Measurements from ENCODE around the gene ATG16L1.

DNA sequence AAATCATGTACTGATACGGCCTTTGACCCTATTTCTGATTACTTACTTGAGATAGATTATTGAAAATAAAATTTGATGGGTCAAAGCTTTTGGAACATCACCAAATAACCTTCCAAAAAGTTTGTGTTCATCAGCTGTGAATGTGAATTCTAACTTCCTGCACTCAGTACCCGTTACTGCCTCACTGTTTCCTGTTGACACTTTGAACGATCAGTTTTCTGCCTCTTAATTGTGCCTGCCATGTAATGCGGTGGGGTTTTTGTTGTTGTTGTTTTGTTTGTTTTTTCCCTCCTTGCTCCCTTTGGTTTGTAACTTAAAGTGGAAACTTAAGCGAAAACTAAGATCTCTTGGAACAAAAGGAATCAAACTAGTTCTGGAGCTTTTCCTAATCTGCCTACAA is 18.9 kb downstream of the ATG16L1 start:
- TF ChIP-seq, protein P1, sequence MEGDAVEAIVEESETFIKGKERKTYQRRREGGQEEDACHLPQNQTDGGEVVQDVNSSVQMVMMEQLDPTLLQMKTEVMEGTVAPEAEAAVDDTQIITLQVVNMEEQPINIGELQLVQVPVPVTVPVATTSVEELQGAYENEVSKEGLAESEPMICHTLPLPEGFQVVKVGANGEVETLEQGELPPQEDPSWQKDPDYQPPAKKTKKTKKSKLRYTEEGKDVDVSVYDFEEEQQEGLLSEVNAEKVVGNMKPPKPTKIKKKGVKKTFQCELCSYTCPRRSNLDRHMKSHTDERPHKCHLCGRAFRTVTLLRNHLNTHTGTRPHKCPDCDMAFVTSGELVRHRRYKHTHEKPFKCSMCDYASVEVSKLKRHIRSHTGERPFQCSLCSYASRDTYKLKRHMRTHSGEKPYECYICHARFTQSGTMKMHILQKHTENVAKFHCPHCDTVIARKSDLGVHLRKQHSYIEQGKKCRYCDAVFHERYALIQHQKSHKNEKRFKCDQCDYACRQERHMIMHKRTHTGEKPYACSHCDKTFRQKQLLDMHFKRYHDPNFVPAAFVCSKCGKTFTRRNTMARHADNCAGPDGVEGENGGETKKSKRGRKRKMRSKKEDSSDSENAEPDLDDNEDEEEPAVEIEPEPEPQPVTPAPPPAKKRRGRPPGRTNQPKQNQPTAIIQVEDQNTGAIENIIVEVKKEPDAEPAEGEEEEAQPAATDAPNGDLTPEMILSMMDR (IDR thresholded peaks at IDR 0.05; ENCODE audit: low read length) = no peak
- TF ChIP-seq EZH2 (IDR thresholded peaks at IDR 0.05; ENCODE audit: borderline replicate concordance, low read length) = no peak

All from OCI-LY1 (cell line).